ENCODE results near the gene ANAPC7. TPM values are rescaled to one million over a fixed set of nuclear protein-coding genes. Genes with fewer than 3 reads are reported as not detected.

The ANAPC7 gene
- total RNA-seq, 1 donor from 2014 or later, result 83.0 TPM

Other genes starting within 250 kb of the ANAPC7 start
- gene ATP2A2, start 122.5 kb downstream of the ANAPC7 start, total RNA-seq, result 77.1 and 157 TPM in 2 replicates
- gene ARPC3, start 46.6 kb upstream of the ANAPC7 start, total RNA-seq, result 367 and 745 TPM in 2 replicates
- 19.1 and 25.5 TPM in 2 replicates for gene GPN3, start 64.5 kb upstream of the ANAPC7 start, total RNA-seq
- gene FAM216A, start 65.1 kb upstream of the ANAPC7 start, total RNA-seq, result 6.4 and 8.2 TPM in 2 replicates
- 80.8 and 125 TPM in 2 replicates for gene VPS29, start 98.4 kb upstream of the ANAPC7 start, total RNA-seq
- gene RAD9B, start 98.6 kb upstream of the ANAPC7 start, total RNA-seq, result 0.52 and 0.89 TPM in 2 replicates
- gene PPTC7, start 179.6 kb upstream of the ANAPC7 start, total RNA-seq, result 10.6 and 21.3 TPM in 2 replicates
- 11.8 and 56.2 TPM in 2 replicates for gene TCTN1, start 210.4 kb upstream of the ANAPC7 start, total RNA-seq